Activated CD4-positive, alpha-beta T cell treated with anti-CD3 and anti-CD28 coated beads, Interleukin-2, amount 10 ng/mL, durations not matched to agents 7 days and 5 days (primary cell): Measurements from ENCODE around the gene ACKR2. TPM values are rescaled to one million over a fixed set of nuclear protein-coding genes. Genes with fewer than 3 reads are reported as not detected.
A peak's percentile ranks its signal among the peaks of the same experiment; 100 is the strongest.

Source experiments
- CTCF ChIA-PET: fragments of 350-600 bp; sonication (Branson Sonifier 250); formaldehyde crosslinking; loops from one replicate; lab custom pipeline; 2021; ENCODE audit warnings: antibody characterized with exemption; lab: Charles Lee
- POLR2A ChIA-PET: fragments of 350-600 bp; sonication (Branson Sonifier 250); formaldehyde crosslinking; loops from one replicate; lab custom pipeline; 2021; ENCODE audit warnings: antibody characterized with exemption; lab: Charles Lee
- DNase-seq: peaks from one replicate; pipeline ENCODE4 v3.0.0-alpha.2; 2020
- H3K27ac Mint-ChIP-seq: one replicate; pipeline ENCODE4 v1.8.0; 2021; ENCODE audit warnings: mild to moderate bottlenecking, moderate library complexity, mixed read lengths
- H3K27me3 Mint-ChIP-seq: one replicate; pipeline ENCODE4 v1.8.0; 2021; ENCODE audit warnings: mixed read lengths
- H3K36me3 Mint-ChIP-seq: one replicate; pipeline ENCODE4 v1.8.0; 2021; ENCODE audit warnings: low read depth, mixed read lengths
- H3K4me1 Mint-ChIP-seq: one replicate; pipeline ENCODE4 v1.8.0; 2021; ENCODE audit warnings: mixed read lengths
- H3K4me3 Mint-ChIP-seq: one replicate; pipeline ENCODE4 v1.8.0; 2021; ENCODE audit warnings: mild to moderate bottlenecking, moderate library complexity, mixed read lengths
- H3K9me3 Mint-ChIP-seq: one replicate; pipeline ENCODE4 v1.8.0; 2021; ENCODE audit warnings: mixed read lengths
- total RNA-seq, 2 experiments: library from RNA; stranded (reverse); gene quantifications; one replicate each; pipeline ENCODE4 v1.2.3, GENCODE V29; 2021

ACKR2 gene
- total RNA-seq, 2 experiments from 2014 or later, result 0.40 to 0.73 TPM

GRCh38 chr3:42822828-42823227 lies 13.6 kb downstream of the ACKR2 start:
- no peak overlapping the region for H3K4me3 Mint-ChIP-seq
- no peak for DNase-seq
- no peak overlapping the region for H3K27ac Mint-ChIP-seq
- ChIA-PET POLR2A (no interaction called here), CTCF (interaction anchor here (1.1 kb wide), 1 partner anchor 9 kb away, joined by 3 read pairs; no protein-coding TSS in a partner anchor)
- peaks cover 18% of the 10 kb centered on the region for H3K27me3 Mint-ChIP-seq
- no peaks in the 10 kb centered on the region for H3K9me3 Mint-ChIP-seq
- peaks cover 6% of the 10 kb centered on the region for H3K4me1 Mint-ChIP-seq
- H3K36me3 Mint-ChIP-seq, result no peaks in the 10 kb centered on the region

GRCh38 chr3:42823351-42823750 lies 14.1 kb downstream of the ACKR2 start:
- peaks cover 6% of the 10 kb centered on the region for H3K4me1 Mint-ChIP-seq
- no peak for DNase-seq
- CTCF ChIA-PET, result no interaction called here
- H3K36me3 Mint-ChIP-seq, result no peaks in the 10 kb centered on the region
- POLR2A ChIA-PET, result no interaction called here
- no peaks in the 10 kb centered on the region for H3K9me3 Mint-ChIP-seq
- no peak overlapping the region for H3K27ac Mint-ChIP-seq
- no peak overlapping the region for H3K4me3 Mint-ChIP-seq
- H3K27me3 Mint-ChIP-seq, result peaks cover 18% of the 10 kb centered on the region

- DNase-seq, result no peak
- POLR2A ChIA-PET, result no interaction called here
- no peaks in the 10 kb centered on the region for H3K9me3 Mint-ChIP-seq
- peaks cover 24% of the 10 kb centered on the region for H3K27me3 Mint-ChIP-seq
- H3K27ac Mint-ChIP-seq, result no peak overlapping the region
- H3K36me3 Mint-ChIP-seq, result no peaks in the 10 kb centered on the region
- H3K4me3 Mint-ChIP-seq, result no peak overlapping the region
- peaks cover 13% of the 10 kb centered on the region for H3K4me1 Mint-ChIP-seq
- CTCF ChIA-PET, result interaction anchor here (0.7 kb wide), 1 partner anchor 1510 kb away, joined by 3 read pairs; no protein-coding TSS in a partner anchor
Measured at GRCh38 chr3:42826141-42826540, 16.9 kb downstream of the ACKR2 start.

- DNase-seq, result no peak
- no peak overlapping the region for H3K27ac Mint-ChIP-seq
- POLR2A ChIA-PET, result no interaction called here
- H3K27me3 Mint-ChIP-seq, result peaks cover 24% of the 10 kb centered on the region
- H3K9me3 Mint-ChIP-seq, result no peaks in the 10 kb centered on the region
- H3K4me3 Mint-ChIP-seq, result no peak overlapping the region
- peaks cover 19% of the 10 kb centered on the region for H3K4me1 Mint-ChIP-seq
- CTCF ChIA-PET, result no interaction called here
- H3K36me3 Mint-ChIP-seq, result no peaks in the 10 kb centered on the region
Measured at GRCh38 chr3:42827023-42827422, 17.8 kb downstream of the ACKR2 start.

- Mint-ChIP-seq H3K27ac (no peak overlapping the region), H3K27me3 (peaks cover 24% of the 10 kb centered on the region), H3K4me1 (peaks cover 19% of the 10 kb centered on the region), H3K4me3 (no peak overlapping the region), H3K9me3 (no peaks in the 10 kb centered on the region), H3K36me3 (no peaks in the 10 kb centered on the region)
- ChIA-PET CTCF (no interaction called here), POLR2A (no interaction called here)
- no peak for DNase-seq
Measured at GRCh38 chr3:42827654-42828053, 18.4 kb downstream of the ACKR2 start.

- H3K36me3 Mint-ChIP-seq, result no peaks in the 10 kb centered on the region
- ChIA-PET CTCF (no interaction called here), POLR2A (no interaction called here)
- no peaks in the 10 kb centered on the region for H3K9me3 Mint-ChIP-seq
- no peak overlapping the region for H3K4me3 Mint-ChIP-seq
- no peak overlapping the region for H3K27ac Mint-ChIP-seq
- H3K4me1 Mint-ChIP-seq, result peaks cover 13% of the 10 kb centered on the region
- peaks cover 25% of the 10 kb centered on the region for H3K27me3 Mint-ChIP-seq
- DNase-seq, result no peak
Measured at GRCh38 chr3:42829083-42829627, 19.9 kb downstream of the ACKR2 start.

- no peak for DNase-seq
- H3K27me3 Mint-ChIP-seq, result peaks cover 25% of the 10 kb centered on the region
- peaks cover 13% of the 10 kb centered on the region for H3K4me1 Mint-ChIP-seq
- H3K9me3 Mint-ChIP-seq, result no peaks in the 10 kb centered on the region
- POLR2A ChIA-PET, result no interaction called here
- H3K27ac Mint-ChIP-seq, result no peak overlapping the region
- H3K36me3 Mint-ChIP-seq, result no peaks in the 10 kb centered on the region
- CTCF ChIA-PET, result interaction anchor here (0.6 to 1.6 kb wide), 4 partner anchors 39 to 502 kb away, joined by 3 to 9 read pairs (median 4); no protein-coding TSS in a partner anchor
- no peak overlapping the region for H3K4me3 Mint-ChIP-seq
Measured at GRCh38 chr3:42829628-42830436, 20.6 kb downstream of the ACKR2 start.

GRCh38 chr3:42830437-42831320 lies 21.4 kb downstream of the ACKR2 start:
- POLR2A ChIA-PET, result interaction anchor here (0.8 kb wide), 1 partner anchor 50 kb away, joined by 4 read pairs; no protein-coding TSS in a partner anchor
- Mint-ChIP-seq H3K27ac (no peak overlapping the region), H3K9me3 (no peaks in the 10 kb centered on the region), H3K4me3 (no peak overlapping the region), H3K36me3 (no peaks in the 10 kb centered on the region), H3K4me1 (peaks cover 13% of the 10 kb centered on the region), H3K27me3 (peaks cover 25% of the 10 kb centered on the region)
- no peak for DNase-seq
- CTCF ChIA-PET, result interaction anchor here (0.6 to 1.6 kb wide), 13 partner anchors 8 to 503 kb away, joined by 3 to 9 read pairs (median 3); partner anchors contain the start of genes ACKR2 and HIGD1A

GRCh38 chr3:42831321-42831713 lies 22.1 kb downstream of the ACKR2 start:
- no peaks in the 10 kb centered on the region for H3K9me3 Mint-ChIP-seq
- POLR2A ChIA-PET, result interaction anchor here (0.8 kb wide), 1 partner anchor 50 kb away, joined by 4 read pairs; no protein-coding TSS in a partner anchor

GRCh38 chr3:42836150-42837123 lies 27.2 kb downstream of the ACKR2 start:
- POLR2A ChIA-PET, result no interaction called here
- Mint-ChIP-seq H3K9me3 (no peaks in the 10 kb centered on the region), H3K4me3 (no peak overlapping the region), H3K4me1 (peaks cover 3% of the 10 kb centered on the region), H3K27me3 (peaks cover 1% of the 10 kb centered on the region), H3K27ac (no peak overlapping the region), H3K36me3 (no peaks in the 10 kb centered on the region)
- CTCF ChIA-PET, result no interaction called here
- no peak for DNase-seq

More at GRCh38 chr3:42831321-42831713, 22.1 kb downstream of the ACKR2 start:
- CTCF ChIA-PET, result interaction anchor here (0.7 to 1.6 kb wide), 11 partner anchors 8 to 50 kb away, joined by 3 to 9 read pairs (median 3); partner anchors contain the start of genes ACKR2 and HIGD1A
- DNase-seq, result peak; percentile 86
- peaks cover 20% of the 10 kb centered on the region for H3K27me3 Mint-ChIP-seq
- no peak overlapping the region for H3K4me3 Mint-ChIP-seq
- H3K4me1 Mint-ChIP-seq, result peaks cover 13% of the 10 kb centered on the region
- no peaks in the 10 kb centered on the region for H3K36me3 Mint-ChIP-seq
- no peak overlapping the region for H3K27ac Mint-ChIP-seq

- POLR2A ChIA-PET, result no interaction called here
- Mint-ChIP-seq H3K36me3 (no peaks in the 10 kb centered on the region), H3K27me3 (peaks cover 1% of the 10 kb centered on the region)
Measured at GRCh38 chr3:42838571-42838970, 29.3 kb downstream of the ACKR2 start.

More at GRCh38 chr3:42838571-42838970, 29.3 kb downstream of the ACKR2 start:
- no peaks in the 10 kb centered on the region for H3K4me1 Mint-ChIP-seq
- no peak overlapping the region for H3K27ac Mint-ChIP-seq
- no peaks in the 10 kb centered on the region for H3K9me3 Mint-ChIP-seq
- DNase-seq, result no peak
- H3K4me3 Mint-ChIP-seq, result no peak overlapping the region
- CTCF ChIA-PET, result interaction anchor here (0.8 to 2.1 kb wide), 7 partner anchors 7 to 175 kb away, joined by 3 to 10 read pairs (median 5); no protein-coding TSS in a partner anchor
